ENCODE data around the gene TFEC.
"Not testable (repeated sequence)": the region's sequence is repeated elsewhere in the genome, so short reads cannot be mapped to it uniquely, and the experiment has no call there.

Gene TFEC

DNA sequence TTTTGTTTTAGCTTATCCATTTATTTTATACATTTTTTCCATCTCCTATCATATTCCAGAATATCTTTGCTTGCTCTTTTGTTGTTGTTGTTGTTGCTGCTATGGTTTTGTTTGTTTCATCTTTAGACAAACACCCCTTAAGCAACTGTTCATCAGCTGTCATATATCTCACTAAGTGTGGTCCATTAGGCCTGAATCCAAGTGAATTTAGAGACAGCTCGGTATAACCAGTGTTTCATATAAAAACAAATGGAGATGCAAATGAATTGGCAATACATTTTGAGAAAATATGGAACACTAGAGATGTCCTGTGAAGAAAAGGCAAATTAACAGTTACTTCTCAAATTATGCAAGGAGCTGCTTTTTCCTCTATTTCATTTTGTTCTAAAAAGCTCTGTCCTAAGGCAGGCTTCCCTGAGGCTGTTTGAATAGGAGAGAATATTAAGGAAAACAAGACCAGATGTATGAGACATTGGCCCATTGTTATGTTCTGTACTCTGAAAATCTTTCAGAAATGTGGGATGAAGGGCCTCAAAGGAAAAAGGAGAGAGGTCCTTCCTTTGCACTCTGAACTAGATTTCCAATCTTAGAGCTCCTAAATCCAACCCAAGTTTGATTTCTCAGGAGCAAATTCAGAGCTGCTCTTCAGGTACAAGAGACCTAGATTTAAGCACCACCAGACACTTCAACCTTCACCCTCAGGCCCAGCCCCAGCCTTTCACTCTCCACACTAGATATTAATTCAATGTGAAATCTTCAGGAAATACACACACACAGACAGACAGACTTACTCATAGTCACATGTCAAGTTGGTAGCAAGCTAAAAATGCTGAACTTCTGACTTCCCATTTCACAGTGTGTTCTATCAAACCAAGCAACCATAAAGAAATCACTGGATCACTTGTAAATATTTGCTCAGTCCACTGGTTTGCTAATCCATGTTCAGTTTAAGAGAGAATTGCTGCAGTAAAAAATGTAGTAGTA is 5.4 kb downstream of the TFEC start:
- CTCF ChIA-PET = no interaction called here
- no peak overlapping the region for H3K4me3 Mint-ChIP-seq
- H3K36me3 Mint-ChIP-seq = no peaks in the 10 kb centered on the region
- no peaks in the 10 kb centered on the region for H3K9me3 Mint-ChIP-seq
- H3K4me1 Mint-ChIP-seq = no peaks in the 10 kb centered on the region
- DNase-seq = no peak
- H3K27ac Mint-ChIP-seq = no peak overlapping the region
- peaks cover 5% of the 10 kb centered on the region for H3K27me3 Mint-ChIP-seq

DNA sequence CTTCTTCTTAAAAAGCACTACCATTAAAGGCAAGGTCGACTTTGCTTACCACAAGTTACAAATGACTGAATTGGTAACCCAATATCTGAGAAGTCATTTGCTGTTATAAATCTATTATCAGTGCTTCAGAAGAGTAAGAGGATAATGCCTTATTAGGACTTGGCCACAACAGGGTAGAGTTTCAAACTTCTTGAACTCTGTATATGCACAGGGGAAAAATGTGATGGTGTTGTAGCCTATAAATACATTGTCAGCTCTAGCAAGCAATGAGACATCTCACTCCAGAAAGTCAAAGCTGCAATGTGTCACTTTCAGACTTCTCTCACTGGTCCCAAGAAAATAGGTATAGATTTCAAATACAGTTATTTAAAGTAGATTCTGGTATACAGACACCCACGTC is 9.3 kb downstream of the TFEC start:
- CTCF ChIA-PET = no interaction called here
- Mint-ChIP-seq H3K4me1 (no peaks in the 10 kb centered on the region), H3K9me3 (no peaks in the 10 kb centered on the region), H3K27me3 (no peaks in the 10 kb centered on the region), H3K4me3 (no peak overlapping the region), H3K36me3 (no peaks in the 10 kb centered on the region), H3K27ac (no peak overlapping the region)
- DNase-seq = no peak

DNA sequence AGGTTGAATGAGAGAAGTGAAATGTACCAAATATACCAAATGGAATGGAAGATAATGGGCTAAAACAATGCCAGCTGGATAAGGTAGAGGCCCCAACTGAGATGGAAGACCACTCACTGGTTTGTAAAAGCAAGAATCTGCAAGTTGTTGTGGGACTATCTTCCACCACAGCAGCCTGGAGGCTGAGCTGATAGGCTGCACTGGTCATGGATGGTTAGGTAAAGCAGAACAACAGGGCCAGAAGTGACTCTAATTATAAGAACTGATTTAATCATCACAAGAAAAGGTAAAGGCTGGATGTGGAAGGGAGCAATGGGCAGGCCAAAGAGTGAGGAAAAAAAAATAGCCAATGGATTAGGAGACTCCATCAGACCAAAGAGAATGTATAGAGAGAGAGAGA is 11.8 kb downstream of the TFEC start:
- no peaks in the 10 kb centered on the region for H3K9me3 Mint-ChIP-seq
- CTCF ChIA-PET = no interaction called here
- no peak overlapping the region for H3K27ac Mint-ChIP-seq
- no peaks in the 10 kb centered on the region for H3K36me3 Mint-ChIP-seq
- DNase-seq = no peak
- no peaks in the 10 kb centered on the region for H3K4me1 Mint-ChIP-seq
- H3K4me3 Mint-ChIP-seq = no peak overlapping the region
- H3K27me3 Mint-ChIP-seq = no peaks in the 10 kb centered on the region

DNA sequence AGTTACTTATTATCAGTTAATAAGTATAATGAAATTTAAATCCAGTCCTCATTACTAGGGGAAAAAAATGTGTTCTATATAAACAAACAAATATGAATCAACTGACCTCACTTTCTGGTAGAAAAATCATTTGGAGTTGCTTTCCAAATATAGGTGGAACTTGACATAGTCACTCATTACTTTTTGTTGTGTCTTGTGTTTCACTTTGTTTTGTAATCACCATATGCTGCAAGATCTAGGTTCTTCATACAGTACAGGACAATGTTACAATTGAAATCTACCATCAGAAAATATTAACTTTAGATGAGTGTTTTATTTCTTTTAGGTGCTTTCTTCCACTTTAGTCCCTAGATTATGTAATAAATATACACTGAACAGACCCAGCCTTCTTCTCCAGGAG is 16.9 kb downstream of the TFEC start:
- CTCF ChIA-PET = no interaction called here
- Mint-ChIP-seq H3K9me3 (no peaks in the 10 kb centered on the region), H3K4me1 (no peaks in the 10 kb centered on the region), H3K27me3 (no peaks in the 10 kb centered on the region), H3K27ac (no peak overlapping the region), H3K4me3 (no peak overlapping the region), H3K36me3 (no peaks in the 10 kb centered on the region)
- DNase-seq = no peak

DNA sequence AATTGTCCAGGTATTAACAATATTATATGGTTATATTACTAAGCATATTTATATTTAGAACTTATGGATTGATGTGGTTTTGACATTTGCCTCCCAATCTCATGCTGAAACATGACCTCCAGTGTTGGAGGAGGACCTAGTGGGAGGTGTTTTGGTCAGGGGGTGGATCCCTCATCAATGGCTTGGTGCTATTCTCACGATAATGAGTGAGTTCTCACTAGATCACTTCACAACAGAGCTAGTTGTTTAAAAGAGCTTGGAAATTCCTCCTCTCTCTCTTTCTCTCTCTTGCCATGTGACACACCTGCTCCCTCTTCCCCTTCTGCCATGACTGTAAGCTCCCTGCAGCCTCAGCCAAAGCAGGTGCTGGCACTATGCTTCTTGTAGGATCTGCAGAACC is 19.0 kb downstream of the TFEC start:
- CTCF ChIA-PET = no interaction called here
- H3K36me3 Mint-ChIP-seq = no peaks in the 10 kb centered on the region
- no peak for DNase-seq
- H3K27ac Mint-ChIP-seq = no peak overlapping the region
- H3K9me3 Mint-ChIP-seq = no peaks in the 10 kb centered on the region
- H3K4me1 Mint-ChIP-seq = no peaks in the 10 kb centered on the region
- no peaks in the 10 kb centered on the region for H3K27me3 Mint-ChIP-seq
- no peak overlapping the region for H3K4me3 Mint-ChIP-seq

DNA sequence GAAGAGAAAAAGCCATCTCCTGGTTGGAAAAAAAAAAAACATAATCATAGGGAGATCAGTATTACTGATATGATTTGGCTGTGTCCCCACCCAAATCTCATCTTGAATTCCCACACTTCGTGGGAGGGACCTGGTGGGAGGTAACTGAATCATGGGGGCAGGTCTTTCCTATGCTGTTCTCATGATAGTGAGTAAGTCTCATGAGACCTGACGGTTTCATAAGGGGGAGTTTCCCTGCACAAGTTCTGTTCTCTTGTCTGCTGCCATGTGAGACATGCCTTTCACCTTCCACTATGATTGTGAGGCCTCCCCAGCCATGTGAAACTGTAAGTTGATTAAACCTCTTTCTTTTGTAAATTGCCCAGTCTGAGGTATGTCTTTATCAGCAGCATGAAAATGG is 25.8 kb downstream of the TFEC start:
- H3K27ac Mint-ChIP-seq = not testable (repeated sequence)

DNA sequence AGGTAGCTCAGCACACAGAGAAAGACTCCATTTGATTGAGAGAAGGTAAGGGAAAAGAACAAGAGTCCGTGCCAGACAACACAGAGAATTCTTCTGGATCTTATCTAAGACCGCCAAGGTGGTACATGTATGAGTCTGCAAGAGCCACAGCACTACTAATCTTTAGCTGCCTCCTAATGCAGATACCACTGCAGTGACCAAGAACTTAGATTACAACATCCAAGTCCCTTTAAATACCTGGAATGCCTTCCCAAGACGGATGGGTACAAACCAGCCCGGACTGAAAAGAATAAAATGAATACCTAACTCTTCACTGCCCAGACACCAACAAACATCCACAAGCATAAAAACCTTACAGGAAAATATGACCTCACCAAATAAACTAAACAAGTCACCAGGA is 33.3 kb downstream of the TFEC start:
- Mint-ChIP-seq H3K36me3 (no peaks in the 10 kb centered on the region), H3K27me3 (no peaks in the 10 kb centered on the region), H3K4me1 (no peaks in the 10 kb centered on the region), H3K9me3 (no peaks in the 10 kb centered on the region), H3K27ac (no peak overlapping the region), H3K4me3 (no peak overlapping the region)
- DNase-seq = no peak
- CTCF ChIA-PET = no interaction called here

More for the DNA sequence above, 25.8 kb downstream of the TFEC start:
- H3K4me3 Mint-ChIP-seq, H3K4me1 Mint-ChIP-seq, CTCF ChIA-PET, DNase-seq, H3K9me3 Mint-ChIP-seq, H3K36me3 Mint-ChIP-seq, H3K27me3 Mint-ChIP-seq: not testable (repeated sequence)

DNA sequence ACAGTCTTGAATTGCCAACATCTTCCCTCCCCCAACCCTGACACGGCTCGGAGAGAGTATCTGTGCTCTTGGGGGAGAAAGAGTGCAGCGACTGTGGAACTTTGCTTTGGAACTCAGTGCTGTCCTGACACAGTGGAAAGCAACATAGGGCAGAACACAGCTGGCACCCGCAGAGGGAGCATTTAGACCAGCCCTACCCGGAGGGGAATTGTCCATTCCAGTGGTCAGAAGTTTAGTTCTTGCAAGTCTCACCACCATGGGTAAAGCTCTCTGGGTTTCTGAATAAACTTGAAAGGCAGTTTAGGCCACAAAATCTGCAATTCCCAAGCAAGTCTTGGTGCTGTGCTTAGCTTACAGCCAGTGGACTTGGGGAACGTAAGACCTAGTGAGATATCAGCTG is 34.9 kb downstream of the TFEC start:
- H3K4me3 Mint-ChIP-seq = no peak overlapping the region
- no peak overlapping the region for H3K27ac Mint-ChIP-seq
- DNase-seq = no peak
- CTCF ChIA-PET = no interaction called here
- H3K36me3 Mint-ChIP-seq = no peaks in the 10 kb centered on the region
- H3K9me3 Mint-ChIP-seq = no peaks in the 10 kb centered on the region
- no peaks in the 10 kb centered on the region for H3K4me1 Mint-ChIP-seq
- no peaks in the 10 kb centered on the region for H3K27me3 Mint-ChIP-seq

DNA sequence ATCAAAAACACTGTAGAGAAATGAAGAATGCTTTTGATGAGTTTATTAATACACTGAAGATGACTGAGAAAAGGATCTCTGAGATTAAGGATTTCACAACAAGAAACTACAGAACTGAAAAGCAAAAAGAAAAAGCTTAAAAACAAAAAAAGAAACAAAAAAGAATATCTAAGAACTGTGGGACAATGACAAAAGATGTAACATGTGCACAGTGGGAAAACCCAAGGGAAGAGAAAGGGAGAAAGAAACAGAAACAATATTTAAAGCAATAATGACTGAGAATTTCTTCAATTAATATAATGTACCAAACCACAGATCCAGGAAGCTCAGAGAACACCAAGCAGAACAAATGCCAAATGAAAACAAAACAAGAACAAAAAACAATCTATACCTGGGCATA is 42.2 kb downstream of the TFEC start:
- CTCF ChIA-PET = no interaction called here
- Mint-ChIP-seq H3K9me3 (no peaks in the 10 kb centered on the region), H3K27me3 (no peaks in the 10 kb centered on the region)

DNA sequence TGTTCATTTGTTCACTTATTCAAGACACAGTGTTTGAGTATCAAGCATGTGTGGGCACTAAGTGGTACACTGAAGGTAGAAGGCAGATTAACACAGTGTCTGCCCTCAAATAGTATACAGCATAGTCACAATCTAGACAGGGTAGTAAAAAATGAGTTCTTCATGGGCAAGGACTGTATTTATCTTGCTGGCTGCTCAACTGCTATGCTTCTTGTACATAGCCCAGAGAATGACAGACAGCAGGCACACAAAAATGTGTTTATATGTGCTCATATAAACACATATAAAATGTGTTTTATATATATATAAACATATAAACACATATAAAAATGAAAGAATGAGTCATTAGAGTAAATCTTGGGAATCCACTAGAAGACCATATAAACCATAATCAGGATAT is 43.1 kb downstream of the TFEC start:
- Mint-ChIP-seq H3K4me1 (no peaks in the 10 kb centered on the region), H3K27me3 (no peaks in the 10 kb centered on the region), H3K4me3 (no peak overlapping the region), H3K27ac (no peak overlapping the region), H3K36me3 (no peaks in the 10 kb centered on the region), H3K9me3 (no peaks in the 10 kb centered on the region)
- no peak for DNase-seq
- CTCF ChIA-PET = no interaction called here

More for the DNA sequence above, 42.2 kb downstream of the TFEC start:
- DNase-seq = no peak
- Mint-ChIP-seq H3K4me1 (no peaks in the 10 kb centered on the region), H3K4me3 (no peak overlapping the region), H3K36me3 (no peaks in the 10 kb centered on the region), H3K27ac (no peak overlapping the region)

DNA sequence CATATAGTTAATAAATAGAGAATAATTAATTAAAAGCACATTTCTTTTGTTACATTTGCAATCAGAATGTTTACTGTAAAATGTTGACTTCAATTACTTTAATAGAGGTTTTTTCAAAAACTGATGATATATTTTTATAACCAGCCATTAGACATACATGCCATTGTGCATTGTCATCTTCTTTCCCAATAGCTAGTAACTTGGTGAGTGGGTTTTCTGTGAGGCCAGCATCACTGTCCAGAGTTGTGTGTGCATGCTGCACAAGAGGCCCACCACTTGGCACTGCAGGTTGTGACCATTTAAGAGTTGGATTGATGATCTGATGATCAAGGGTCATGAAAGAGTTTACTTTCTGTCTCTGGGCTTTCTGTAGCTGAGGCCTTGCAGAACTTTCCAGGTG is 46.5 kb downstream of the TFEC start:
- no peaks in the 10 kb centered on the region for H3K27me3 Mint-ChIP-seq
- H3K9me3 Mint-ChIP-seq = no peaks in the 10 kb centered on the region
- CTCF ChIA-PET = no interaction called here
- H3K36me3 Mint-ChIP-seq = no peaks in the 10 kb centered on the region
- no peak overlapping the region for H3K4me3 Mint-ChIP-seq
- H3K27ac Mint-ChIP-seq = no peak overlapping the region
- H3K4me1 Mint-ChIP-seq = no peaks in the 10 kb centered on the region
- DNase-seq = no peak

DNA sequence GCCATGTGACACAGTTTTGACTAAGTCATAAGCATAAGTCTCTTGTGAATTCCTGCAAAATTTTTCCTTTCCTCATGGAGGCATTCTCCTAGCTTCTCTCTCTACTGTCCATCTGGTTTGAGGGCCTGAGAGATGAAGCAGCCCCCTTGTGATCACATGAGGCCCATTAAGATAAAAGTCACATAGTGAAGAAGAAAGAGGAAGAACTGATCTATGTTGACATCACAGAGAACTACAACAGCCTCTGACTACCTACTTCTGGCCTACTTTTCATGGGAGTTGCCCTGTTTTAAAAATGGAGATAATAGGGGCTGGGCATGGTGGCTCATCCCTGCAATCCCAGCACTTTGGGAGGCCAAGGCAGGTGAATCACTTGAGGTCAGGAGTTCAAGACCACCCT is 50.4 kb downstream of the TFEC start:
- CTCF ChIA-PET = no interaction called here
- no peaks in the 10 kb centered on the region for H3K36me3 Mint-ChIP-seq
- no peak for DNase-seq
- no peaks in the 10 kb centered on the region for H3K27me3 Mint-ChIP-seq
- H3K4me1 Mint-ChIP-seq = no peaks in the 10 kb centered on the region
- H3K27ac Mint-ChIP-seq = no peak overlapping the region
- no peaks in the 10 kb centered on the region for H3K9me3 Mint-ChIP-seq
- H3K4me3 Mint-ChIP-seq = no peak overlapping the region

DNA sequence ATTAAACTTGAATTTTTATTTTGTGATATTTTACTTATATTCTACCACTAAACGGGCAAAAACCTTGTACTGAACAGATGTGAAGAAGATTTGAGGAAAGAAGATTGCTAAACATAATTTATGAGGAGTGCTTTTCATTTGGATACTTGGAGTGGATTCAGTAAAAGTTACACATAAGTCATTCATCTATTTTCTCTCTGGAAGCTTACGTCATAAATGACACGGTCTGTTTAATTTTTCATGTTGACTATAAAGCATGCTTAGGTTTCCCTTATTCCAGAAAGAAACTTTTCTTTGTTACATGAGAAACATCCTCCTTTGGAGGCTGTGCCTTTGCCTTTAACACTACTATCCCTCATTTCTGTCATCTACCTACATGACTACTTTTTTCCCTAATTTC is 53.9 kb downstream of the TFEC start:
- H3K4me3 Mint-ChIP-seq = no peak overlapping the region
- no peaks in the 10 kb centered on the region for H3K36me3 Mint-ChIP-seq
- H3K4me1 Mint-ChIP-seq = no peaks in the 10 kb centered on the region
- H3K27me3 Mint-ChIP-seq = no peaks in the 10 kb centered on the region
- no peak for DNase-seq
- CTCF ChIA-PET = no interaction called here
- no peaks in the 10 kb centered on the region for H3K9me3 Mint-ChIP-seq
- no peak overlapping the region for H3K27ac Mint-ChIP-seq

DNA sequence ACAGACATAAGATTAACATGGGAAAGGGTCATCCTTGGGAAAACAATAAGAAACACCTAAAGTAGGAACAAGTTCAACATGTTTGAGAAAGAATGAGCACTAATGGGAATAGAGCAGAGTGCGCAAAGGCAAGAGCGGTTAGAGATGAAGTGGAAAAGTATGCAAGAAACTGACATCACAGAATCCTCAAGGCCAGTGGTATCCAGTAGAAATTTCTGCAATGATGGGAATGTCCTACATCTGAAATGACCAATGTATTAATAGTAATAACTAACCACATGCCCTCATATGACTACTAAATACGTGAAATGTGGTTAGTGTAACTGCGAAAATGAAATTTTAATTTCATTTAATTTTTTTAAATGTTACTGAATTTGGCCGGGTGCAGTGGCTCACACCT is 54.8 kb downstream of the TFEC start:
- no peak for DNase-seq
- Mint-ChIP-seq H3K27ac (no peak overlapping the region), H3K9me3 (no peaks in the 10 kb centered on the region)

DNA sequence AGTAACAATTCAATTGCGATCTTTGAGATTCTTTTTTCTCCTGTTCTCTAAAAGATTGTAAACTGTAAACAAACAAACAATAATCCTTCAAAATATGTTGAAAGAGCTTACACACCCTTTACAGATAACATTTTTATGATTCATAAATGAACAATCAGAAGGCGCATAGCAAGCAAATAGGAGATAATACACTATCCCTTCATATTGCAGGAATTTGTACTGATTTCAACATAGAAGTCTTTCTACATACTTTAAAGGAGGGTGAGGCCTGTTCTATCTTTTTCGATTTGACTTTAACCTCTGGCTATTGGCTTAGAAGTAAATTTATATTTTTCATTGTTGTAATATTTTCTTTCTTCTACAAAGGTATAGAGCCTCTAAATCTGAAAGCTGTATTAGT is 57.2 kb downstream of the TFEC start:
- H3K4me3 Mint-ChIP-seq = no peak overlapping the region
- CTCF ChIA-PET = no interaction called here
- H3K36me3 Mint-ChIP-seq = no peaks in the 10 kb centered on the region
- no peaks in the 10 kb centered on the region for H3K27me3 Mint-ChIP-seq
- no peak overlapping the region for H3K27ac Mint-ChIP-seq
- no peaks in the 10 kb centered on the region for H3K9me3 Mint-ChIP-seq
- no peak for DNase-seq
- no peaks in the 10 kb centered on the region for H3K4me1 Mint-ChIP-seq

More for the DNA sequence above, 54.8 kb downstream of the TFEC start:
- no peaks in the 10 kb centered on the region for H3K27me3 Mint-ChIP-seq
- no peaks in the 10 kb centered on the region for H3K36me3 Mint-ChIP-seq
- CTCF ChIA-PET = no interaction called here
- no peak overlapping the region for H3K4me3 Mint-ChIP-seq
- no peaks in the 10 kb centered on the region for H3K4me1 Mint-ChIP-seq

DNA sequence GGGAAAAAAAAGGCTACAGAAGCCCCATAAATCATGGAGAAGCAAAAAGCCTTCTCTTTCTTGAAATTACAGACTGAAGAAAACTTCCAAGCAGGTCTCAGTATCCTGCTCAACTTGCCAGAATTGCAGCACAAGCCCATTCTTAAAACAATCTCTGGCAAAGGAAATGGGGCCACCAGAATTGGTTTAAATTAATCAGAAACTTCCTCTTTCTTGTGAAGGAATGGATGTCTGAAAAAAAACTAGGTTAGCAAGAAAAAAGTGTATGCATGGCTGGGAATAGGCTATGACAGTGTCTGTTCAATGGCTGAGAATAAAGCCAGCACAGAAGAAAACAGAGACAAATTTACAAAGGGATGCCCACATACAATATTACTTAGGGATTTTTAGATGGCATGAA is 59.1 kb downstream of the TFEC start:
- CTCF ChIA-PET = no interaction called here
- Mint-ChIP-seq H3K27me3 (no peaks in the 10 kb centered on the region), H3K4me1 (no peaks in the 10 kb centered on the region), H3K4me3 (no peak overlapping the region), H3K27ac (no peak overlapping the region), H3K36me3 (no peaks in the 10 kb centered on the region), H3K9me3 (no peaks in the 10 kb centered on the region)
- no peak for DNase-seq

Data from activated naive CD4-positive, alpha-beta T cell treated with anti-CD3 and anti-CD28 coated beads, Interleukin-2, amount 10 ng/mL, durations not matched to agents 7 days and 5 days (primary cell).